Uterine smooth muscle cell (primary cell): ENCODE measurements around the gene STXBP6. TPM values are rescaled to one million over a fixed set of nuclear protein-coding genes. Genes with fewer than 3 reads are reported as not detected.

ENCODE experiments used
- total RNA-seq: library from RNA; depleted of rRNA; stranded (reverse); fragments of >200 nt; gene quantifications from 2 replicates; pipeline ENCODE4 v1.2.3, GENCODE V29; 2014

The STXBP6 gene
- 7.1 and 10.2 TPM in 2 replicates for total RNA-seq

GRCh38 chr14:25049568-25050268, at the start of gene STXBP6:
Gene STXBP6 (minus strand): TSS chr14:25050147. CDS start chr14:24974818, 75,329 bp downstream.

